Measurements from ENCODE around the gene ATP8B3. TPM values are rescaled to one million over a fixed set of nuclear protein-coding genes. Genes with fewer than 3 reads are reported as not detected.

ATP8B3 gene
- total and polyA plus RNA-seq, 2 of the 13 experiments (the other 11 are each of a cell fraction or from before 2014, with no cell fraction given): 2.6 to 5.9 TPM

DNA sequence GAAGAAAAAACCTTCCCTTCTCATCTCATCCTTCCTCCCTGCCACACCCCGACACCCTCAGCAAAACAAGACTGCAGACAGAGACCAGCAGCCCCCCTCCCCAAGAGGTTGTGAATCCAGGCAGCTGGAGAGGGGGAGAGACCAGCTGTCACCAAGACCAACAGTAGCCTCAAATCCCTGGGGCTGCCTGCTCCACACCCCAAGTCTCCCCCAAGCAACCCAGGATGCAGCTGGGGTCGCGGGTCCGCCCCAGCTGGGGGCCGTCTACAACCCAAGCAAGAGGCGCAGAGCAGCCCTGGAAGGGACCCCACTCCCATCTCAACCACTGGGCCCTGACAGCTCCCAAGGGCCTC is 44.2 kb upstream of the ATP8B3 start (continued):
- TF ChIP-seq, protein P1, sequence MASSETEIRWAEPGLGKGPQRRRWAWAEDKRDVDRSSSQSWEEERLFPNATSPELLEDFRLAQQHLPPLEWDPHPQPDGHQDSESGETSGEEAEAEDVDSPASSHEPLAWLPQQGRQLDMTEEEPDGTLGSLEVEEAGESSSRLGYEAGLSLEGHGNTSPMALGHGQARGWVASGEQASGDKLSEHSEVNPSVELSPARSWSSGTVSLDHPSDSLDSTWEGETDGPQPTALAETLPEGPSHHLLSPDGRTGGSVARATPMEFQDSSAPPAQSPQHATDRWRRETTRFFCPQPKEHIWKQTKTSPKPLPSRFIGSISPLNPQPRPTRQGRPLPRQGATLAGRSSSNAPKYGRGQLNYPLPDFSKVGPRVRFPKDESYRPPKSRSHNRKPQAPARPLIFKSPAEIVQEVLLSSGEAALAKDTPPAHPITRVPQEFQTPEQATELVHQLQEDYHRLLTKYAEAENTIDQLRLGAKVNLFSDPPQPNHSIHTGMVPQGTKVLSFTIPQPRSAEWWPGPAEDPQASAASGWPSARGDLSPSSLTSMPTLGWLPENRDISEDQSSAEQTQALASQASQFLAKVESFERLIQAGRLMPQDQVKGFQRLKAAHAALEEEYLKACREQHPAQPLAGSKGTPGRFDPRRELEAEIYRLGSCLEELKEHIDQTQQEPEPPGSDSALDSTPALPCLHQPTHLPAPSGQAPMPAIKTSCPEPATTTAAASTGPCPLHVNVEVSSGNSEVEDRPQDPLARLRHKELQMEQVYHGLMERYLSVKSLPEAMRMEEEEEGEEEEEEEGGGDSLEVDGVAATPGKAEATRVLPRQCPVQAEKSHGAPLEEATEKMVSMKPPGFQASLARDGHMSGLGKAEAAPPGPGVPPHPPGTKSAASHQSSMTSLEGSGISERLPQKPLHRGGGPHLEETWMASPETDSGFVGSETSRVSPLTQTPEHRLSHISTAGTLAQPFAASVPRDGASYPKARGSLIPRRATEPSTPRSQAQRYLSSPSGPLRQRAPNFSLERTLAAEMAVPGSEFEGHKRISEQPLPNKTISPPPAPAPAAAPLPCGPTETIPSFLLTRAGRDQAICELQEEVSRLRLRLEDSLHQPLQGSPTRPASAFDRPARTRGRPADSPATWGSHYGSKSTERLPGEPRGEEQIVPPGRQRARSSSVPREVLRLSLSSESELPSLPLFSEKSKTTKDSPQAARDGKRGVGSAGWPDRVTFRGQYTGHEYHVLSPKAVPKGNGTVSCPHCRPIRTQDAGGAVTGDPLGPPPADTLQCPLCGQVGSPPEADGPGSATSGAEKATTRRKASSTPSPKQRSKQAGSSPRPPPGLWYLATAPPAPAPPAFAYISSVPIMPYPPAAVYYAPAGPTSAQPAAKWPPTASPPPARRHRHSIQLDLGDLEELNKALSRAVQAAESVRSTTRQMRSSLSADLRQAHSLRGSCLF (CRISPR knock-in tag; IDR thresholded peaks at IDR 0.05; ENCODE audit: borderline replicate concordance): no peak
- TF ChIP-seq ZFYVE20 (CRISPR knock-in tag; IDR thresholded peaks at IDR 0.05; ENCODE audit: borderline replicate concordance, low read depth): no peak
- TF ChIP-seq ZNF17 (CRISPR knock-in tag; IDR thresholded peaks at IDR 0.05): no peak
- TF ChIP-seq ZNF672 (CRISPR knock-in tag; IDR thresholded peaks at IDR 0.05): no peak
- no peak for TF ChIP-seq NCOR1 (IDR thresholded peaks at IDR 0.05; ENCODE audit: borderline replicate concordance, low read length)
- TF ChIP-seq ZBTB33 (CRISPR knock-in tag; IDR thresholded peaks at IDR 0.05): no peak
- TF ChIP-seq ZNF414 (CRISPR knock-in tag; IDR thresholded peaks at IDR 0.05): no peak
